Stomach (tissue), 4 donors: ENCODE measurements around the gene REPIN1.

Experiments
- EP300 ChIP-seq: sonication (generic); formaldehyde crosslinking; IDR thresholded peaks from one replicate; pipeline ENCODE4 v1.6.1; 2017; ENCODE audit warnings: antibody characterized with exemption
- POLR2A ChIP-seq, 4 donors: fragments of 450-650 bp; IDR thresholded peaks; one replicate each; pipeline ENCODE4 v1.6.1; 2016; ENCODE audit warnings: antibody characterized with exemption in 4 of 4, control low read depth in 2 of 4, mild to moderate bottlenecking in 1 of 4, moderate library complexity in 1 of 4
- TF ChIP-seq, protein P1 (sequence below), 7 experiments: fragments of 450-650 bp in 4 of 7; fragments of 200-600 bp in 3 of 7; sonication (generic) in 3 of 7; IDR thresholded peaks; one replicate each; pipeline ENCODE4 v1.5.1; 2016 to 2019; ENCODE audit warnings: antibody characterized with exemption in 7 of 7, control low read depth in 2 of 7, mild to moderate bottlenecking in 1 of 7

DNA sequence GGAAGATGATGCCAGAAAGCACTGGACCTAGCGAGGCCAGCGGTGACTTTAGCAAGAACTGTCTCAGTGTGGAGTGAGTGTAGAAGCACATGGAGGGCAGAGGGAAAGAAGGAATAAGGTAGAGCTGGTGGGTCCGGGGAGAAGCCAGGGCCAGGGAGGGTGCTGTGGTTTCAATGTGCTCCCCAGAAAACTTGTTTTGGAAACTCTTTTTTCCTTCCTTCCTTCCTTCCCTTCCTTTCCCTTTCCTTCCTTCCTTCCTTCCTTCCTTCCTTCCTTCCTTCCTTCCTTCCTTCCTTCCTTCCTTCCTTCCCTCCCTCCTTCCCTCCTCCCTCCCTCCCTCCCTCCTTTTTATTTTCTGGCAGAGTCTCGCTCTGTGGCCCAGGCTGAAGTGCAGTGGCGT, 21.7 kb upstream of the REPIN1 start:
- TF ChIP-seq, protein P1, sequence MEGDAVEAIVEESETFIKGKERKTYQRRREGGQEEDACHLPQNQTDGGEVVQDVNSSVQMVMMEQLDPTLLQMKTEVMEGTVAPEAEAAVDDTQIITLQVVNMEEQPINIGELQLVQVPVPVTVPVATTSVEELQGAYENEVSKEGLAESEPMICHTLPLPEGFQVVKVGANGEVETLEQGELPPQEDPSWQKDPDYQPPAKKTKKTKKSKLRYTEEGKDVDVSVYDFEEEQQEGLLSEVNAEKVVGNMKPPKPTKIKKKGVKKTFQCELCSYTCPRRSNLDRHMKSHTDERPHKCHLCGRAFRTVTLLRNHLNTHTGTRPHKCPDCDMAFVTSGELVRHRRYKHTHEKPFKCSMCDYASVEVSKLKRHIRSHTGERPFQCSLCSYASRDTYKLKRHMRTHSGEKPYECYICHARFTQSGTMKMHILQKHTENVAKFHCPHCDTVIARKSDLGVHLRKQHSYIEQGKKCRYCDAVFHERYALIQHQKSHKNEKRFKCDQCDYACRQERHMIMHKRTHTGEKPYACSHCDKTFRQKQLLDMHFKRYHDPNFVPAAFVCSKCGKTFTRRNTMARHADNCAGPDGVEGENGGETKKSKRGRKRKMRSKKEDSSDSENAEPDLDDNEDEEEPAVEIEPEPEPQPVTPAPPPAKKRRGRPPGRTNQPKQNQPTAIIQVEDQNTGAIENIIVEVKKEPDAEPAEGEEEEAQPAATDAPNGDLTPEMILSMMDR (IDR thresholded peaks at IDR 0.05): no peak
- TF ChIP-seq POLR2A (IDR thresholded peaks at IDR 0.05): no peak
- TF ChIP-seq EP300: no peak
